Tibial nerve (tissue), 4 donors: ENCODE results near the gene WFDC1. TPM values are rescaled to one million over a fixed set of nuclear protein-coding genes. Genes with fewer than 3 reads are reported as not detected.

Source experiments
- DNase-seq, 2 donors: peaks; one replicate each; pipeline ENCODE4 v3.0.0-alpha.2; 2019; ENCODE audit warnings: low spot score in 2 of 2
- H3K27ac ChIP-seq, 4 donors: fragments of 200-600 bp; sonication (generic) in 3 of 4; one replicate each; pipeline ENCODE4 v1.5.1; 2017 to 2019; ENCODE audit warnings: mild to moderate bottlenecking in 1 of 4
- H3K27me3 ChIP-seq, 2 donors: fragments of 200-600 bp; sonication (generic) in 1 of 2; one replicate each; pipeline versions ENCODE4 v1.5.1 to v1.6.0; 2017 to 2019
- H3K36me3 ChIP-seq, 3 donors: fragments of 200-600 bp; sonication (generic); one replicate each; pipeline ENCODE4 v1.5.1; 2018 to 2019
- H3K4me1 ChIP-seq, 4 donors: fragments of 200-600 bp; sonication (generic) in 3 of 4; one replicate each; pipeline ENCODE4 v1.5.1; 2017 to 2019
- H3K4me3 ChIP-seq, 4 donors: fragments of 200-600 bp; sonication (generic) in 3 of 4; one replicate each; pipeline ENCODE4 v1.5.1; 2017 to 2019; ENCODE audit warnings: mild to moderate bottlenecking in 1 of 4, moderate library complexity in 1 of 4
- H3K9me3 ChIP-seq, 4 donors: fragments of 200-600 bp; sonication (generic) in 3 of 4; one replicate each; pipeline ENCODE4 v1.5.1; 2017 to 2019
- CTCF ChIP-seq, 5 experiments: fragments of 200-600 bp in 3 of 5; fragments of 450-650 bp in 2 of 5; sonication (generic) in 3 of 5; IDR thresholded peaks; one replicate each; pipeline ENCODE4 v1.5.1; 2016 to 2019; ENCODE audit warnings: antibody characterized with exemption in 5 of 5, mild to moderate bottlenecking in 3 of 5, moderate library complexity in 2 of 5
- EP300 ChIP-seq, 2 donors: sonication (generic); formaldehyde crosslinking; IDR thresholded peaks; one replicate each; pipeline ENCODE4 v1.6.1; 2017; ENCODE audit warnings: antibody characterized with exemption in 2 of 2, mild to moderate bottlenecking in 1 of 2
- POLR2A ChIP-seq, 2 donors: fragments of 450-650 bp; IDR thresholded peaks; one replicate each; pipeline ENCODE4 v1.6.1; 2017; ENCODE audit warnings: antibody characterized with exemption in 2 of 2, mild to moderate bottlenecking in 2 of 2, moderate library complexity in 2 of 2
- WGBS, 2 donors: methylation state at CpG; one replicate each; pipeline ENCODE4 v1.1.5; 2018; 5-methylcytosine and 5-hydroxymethylcytosine counted together
- total RNA-seq, 4 donors: library from RNA; depleted of rRNA; stranded (reverse); fragments of >200 nt; gene quantifications; one replicate each; pipeline ENCODE4 v1.1.0, GENCODE V29; 2016

The WFDC1 gene
- total RNA-seq, 4 donors from 2014 or later, result 3.5 to 4.6 (median 4.2) TPM

- TF ChIP-seq CTCF (IDR thresholded peaks at IDR 0.05) (no peak), EP300 (IDR thresholded peaks at IDR 0.05) (no peak), POLR2A (IDR thresholded peaks at IDR 0.05) (no peak)
- Histone ChIP-seq H3K9me3 (no peaks in the 10 kb centered on the region), H3K27ac (no peak overlapping the region), H3K36me3 (peaks cover 0 to 8% (median 0%) of the 10 kb centered on the region in 3 donors), H3K4me1 (no peaks in the 10 kb centered on the region), H3K27me3 (no peaks in the 10 kb centered on the region), H3K4me3 (no peak overlapping the region)
- WGBS, 2 donors, result 69 to 77% methylated on average over 14 to 16 of the region's 18 CpGs
- DNase-seq, result no peak
Observed at GRCh38 chr16:84329843-84330684, 35.4 kb downstream of the WFDC1 start.

GRCh38 chr16:84330685-84331050 lies 36.0 kb downstream of the WFDC1 start:
- no peak for DNase-seq
- peaks cover 0 to 3% (median 0%) of the 10 kb centered on the region in 4 donors for H3K9me3 ChIP-seq
- no peak overlapping the region for H3K4me3 ChIP-seq
- peaks cover 0 to 8% (median 0%) of the 10 kb centered on the region in 3 donors for H3K36me3 ChIP-seq
- no peaks in the 10 kb centered on the region for H3K27me3 ChIP-seq
- WGBS, 2 donors, result 93 to 98% methylated on average over 5 of the region's 5 CpGs
- TF ChIP-seq POLR2A (IDR thresholded peaks at IDR 0.05), result no peak
- no peak for TF ChIP-seq EP300 (IDR thresholded peaks at IDR 0.05)
- no peak for TF ChIP-seq CTCF (IDR thresholded peaks at IDR 0.05)
- no peak overlapping the region for H3K27ac ChIP-seq
- no peaks in the 10 kb centered on the region for H3K4me1 ChIP-seq

- no peak for DNase-seq
- peaks cover 0 to 8% (median 0%) of the 10 kb centered on the region in 3 donors for H3K36me3 ChIP-seq
- H3K27ac ChIP-seq, result no peak overlapping the region
- H3K27me3 ChIP-seq, result no peaks in the 10 kb centered on the region
- TF ChIP-seq EP300 (IDR thresholded peaks at IDR 0.05), result no peak
- no peak for TF ChIP-seq CTCF (IDR thresholded peaks at IDR 0.05)
- no peaks in the 10 kb centered on the region for H3K4me1 ChIP-seq
- H3K4me3 ChIP-seq, result no peak overlapping the region
- WGBS, 2 donors, result 82 to 87% methylated on average over 17 of the region's 17 CpGs
- H3K9me3 ChIP-seq, result peaks cover 0 to 19% (median 1%) of the 10 kb centered on the region in 4 donors
Observed at GRCh38 chr16:84331998-84332780, 37.5 kb downstream of the WFDC1 start.

DNA sequence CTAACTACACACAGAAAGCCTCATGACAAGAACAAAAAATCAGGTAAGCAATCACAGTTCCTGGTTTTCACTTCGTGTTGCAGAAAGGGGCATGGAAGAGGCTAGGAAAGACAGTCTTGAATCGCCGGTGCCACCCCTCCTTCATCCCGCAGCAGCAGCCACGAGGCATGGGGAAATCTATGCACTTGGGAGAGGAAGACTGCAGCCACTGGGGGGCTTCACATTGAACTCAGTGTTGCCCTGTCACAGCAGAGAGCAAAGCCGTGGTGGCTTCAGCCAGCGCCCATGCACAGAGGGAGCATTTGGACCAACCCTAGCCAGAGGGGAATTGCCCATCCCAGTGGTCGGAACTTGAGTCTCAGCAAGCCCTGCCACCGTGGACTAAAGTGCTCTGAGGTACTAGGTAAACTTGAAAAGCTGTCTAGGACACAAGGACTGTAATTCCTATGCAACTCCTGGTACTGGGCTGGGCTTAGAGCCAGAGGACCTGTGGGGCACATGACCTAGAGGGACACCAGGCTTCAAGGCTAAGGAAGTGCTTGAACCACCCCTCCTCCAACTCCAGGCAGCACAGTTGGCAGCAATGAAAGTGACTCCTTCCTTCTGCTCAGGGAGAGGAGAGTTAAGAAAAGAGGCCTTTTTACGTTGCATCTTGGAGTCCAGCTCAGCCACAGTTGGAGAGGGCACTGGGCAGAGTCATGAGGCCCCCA lies 38.5 kb downstream of the WFDC1 start:
- Histone ChIP-seq H3K4me3 (no peak overlapping the region), H3K36me3 (peaks cover 0 to 5% (median 0%) of the 10 kb centered on the region in 3 donors), H3K27me3 (no peaks in the 10 kb centered on the region), H3K9me3 (peaks cover 0 to 28% (median 1%) of the 10 kb centered on the region in 4 donors), H3K4me1 (no peaks in the 10 kb centered on the region), H3K27ac (no peak overlapping the region)
- 73 to 82% methylated on average over 8 to 10 of the region's 10 CpGs for WGBS, 2 donors
- TF ChIP-seq POLR2A (IDR thresholded peaks at IDR 0.05) (no peak), EP300 (IDR thresholded peaks at IDR 0.05) (no peak), CTCF (IDR thresholded peaks at IDR 0.05) (no peak)
- no peak for DNase-seq
